ENCODE measurements around the gene ERF.

Gene ERF

DNA sequence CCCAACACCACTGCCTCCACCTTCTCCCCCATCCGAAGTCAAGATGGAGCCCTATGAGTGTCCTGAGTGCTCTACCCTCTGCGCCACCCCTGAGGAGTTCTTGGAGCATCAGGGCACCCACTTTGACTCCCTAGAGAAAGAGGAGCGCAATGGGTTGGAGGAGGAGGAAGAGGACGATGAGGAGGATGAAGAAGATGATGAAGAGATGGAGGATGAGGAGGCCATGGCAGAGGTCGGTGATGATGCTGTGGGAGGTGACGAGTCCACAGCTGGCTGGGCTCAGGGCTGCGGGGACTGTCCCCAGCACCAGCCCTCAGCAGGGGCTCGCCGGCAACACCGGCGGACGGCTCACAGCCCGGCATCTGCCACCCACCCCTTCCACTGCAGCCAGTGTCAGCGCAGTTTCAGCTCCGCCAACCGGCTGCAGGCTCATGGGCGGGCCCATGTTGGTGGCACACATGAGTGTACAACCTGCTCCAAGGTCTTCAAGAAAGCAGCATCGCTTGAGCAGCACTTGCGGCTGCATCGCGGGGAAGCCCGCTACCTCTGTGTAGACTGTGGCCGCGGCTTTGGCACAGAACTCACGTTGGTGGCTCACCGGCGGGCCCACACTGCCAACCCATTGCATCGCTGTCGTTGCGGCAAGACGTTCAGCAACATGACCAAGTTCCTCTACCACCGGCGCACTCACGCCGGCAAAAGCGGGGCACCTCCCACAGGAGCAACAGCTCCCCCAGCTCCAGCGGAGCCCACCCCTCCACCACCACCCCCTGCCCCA lies 29.8 kb downstream of the ERF start:
- no peak for DNase-seq
- TF ChIP-seq GATA1 (IDR thresholded peaks at IDR 0.05; ENCODE audit: low read depth, low read length) (no peak), POLR2A (IDR thresholded peaks at IDR 0.05; ENCODE audit: low read length) (no peak)

DNA sequence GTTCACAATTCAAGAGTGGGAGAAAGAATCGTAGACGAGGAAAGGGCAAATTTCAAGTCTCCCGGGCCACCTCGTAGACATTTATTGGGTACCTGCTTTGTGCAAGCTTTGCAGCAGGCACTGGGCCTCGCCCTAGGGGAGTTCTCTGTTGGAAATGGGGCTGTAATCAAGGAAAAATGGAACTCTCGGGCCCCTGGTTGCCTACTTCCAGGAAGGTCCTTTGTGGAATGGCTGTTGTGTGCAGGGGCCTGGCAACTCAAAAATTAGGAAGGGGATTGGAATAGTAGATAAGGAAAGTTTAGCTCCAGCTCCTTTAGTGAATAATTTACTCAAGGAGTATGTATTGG lies 34.2 kb downstream of the ERF start:
- TF ChIP-seq GATA1 (IDR thresholded peaks at IDR 0.05; ENCODE audit: low read depth, low read length), result no peak
- no peak for TF ChIP-seq POLR2A (IDR thresholded peaks at IDR 0.05; ENCODE audit: low read length)
- no peak for DNase-seq

DNA sequence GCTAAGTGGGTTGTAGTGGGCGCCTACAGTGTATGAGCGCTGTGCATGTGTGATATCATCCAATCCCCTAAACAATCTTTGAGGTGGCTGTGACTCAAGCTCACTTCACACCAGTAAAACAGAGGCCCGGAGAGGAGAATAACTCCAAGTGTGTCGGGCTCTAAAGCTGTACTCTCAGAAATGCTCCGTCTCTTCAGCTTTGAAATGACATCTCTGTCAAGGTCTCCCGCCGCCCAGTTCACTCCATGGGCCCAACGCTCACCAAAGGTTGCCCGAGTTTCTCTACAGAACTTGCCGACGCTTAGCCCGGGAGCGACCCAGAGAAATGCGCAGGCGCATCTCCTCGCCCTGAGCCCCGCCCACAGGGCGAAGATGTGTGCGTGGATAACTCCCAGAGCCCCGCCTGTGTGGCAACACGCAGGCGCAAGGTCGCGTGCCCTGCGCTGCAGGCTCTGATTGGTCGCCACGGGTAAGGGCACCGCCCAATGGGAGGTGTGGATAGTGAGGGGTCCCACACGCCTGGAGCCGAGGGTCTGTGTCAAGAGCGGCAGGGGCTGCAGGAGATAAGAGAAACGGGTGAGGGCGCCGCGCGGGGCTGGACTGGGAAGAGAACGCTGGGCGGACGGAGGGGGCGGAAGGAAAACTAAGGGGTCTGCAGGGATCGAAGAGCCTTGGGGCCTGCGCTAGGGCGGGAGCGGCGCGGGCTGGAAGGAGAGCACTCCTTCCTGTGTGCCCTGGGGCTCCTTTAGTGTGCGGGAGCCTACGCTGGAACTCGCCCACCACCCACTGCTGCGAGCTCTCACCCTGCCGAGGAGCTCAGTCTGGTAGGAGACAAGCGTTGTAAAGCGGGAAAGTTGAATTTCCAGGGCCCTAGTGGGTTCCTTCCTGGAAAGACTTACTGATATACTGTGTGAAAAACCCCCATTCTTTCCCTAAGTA lies 34.8 kb downstream of the ERF start, which contains the start of gene ZNF526:
TSS of gene ZNF526 (plus strand) at position 501 of the 939 bp plus-strand sequence. CDS start 4,092 bp downstream, outside the sequence.
- TF ChIP-seq GATA1 (IDR thresholded peaks at IDR 0.05; ENCODE audit: low read depth, low read length), result peak; percentile 84
- peak; percentile 86 for TF ChIP-seq POLR2A (IDR thresholded peaks at IDR 0.05; ENCODE audit: low read length)

DNA sequence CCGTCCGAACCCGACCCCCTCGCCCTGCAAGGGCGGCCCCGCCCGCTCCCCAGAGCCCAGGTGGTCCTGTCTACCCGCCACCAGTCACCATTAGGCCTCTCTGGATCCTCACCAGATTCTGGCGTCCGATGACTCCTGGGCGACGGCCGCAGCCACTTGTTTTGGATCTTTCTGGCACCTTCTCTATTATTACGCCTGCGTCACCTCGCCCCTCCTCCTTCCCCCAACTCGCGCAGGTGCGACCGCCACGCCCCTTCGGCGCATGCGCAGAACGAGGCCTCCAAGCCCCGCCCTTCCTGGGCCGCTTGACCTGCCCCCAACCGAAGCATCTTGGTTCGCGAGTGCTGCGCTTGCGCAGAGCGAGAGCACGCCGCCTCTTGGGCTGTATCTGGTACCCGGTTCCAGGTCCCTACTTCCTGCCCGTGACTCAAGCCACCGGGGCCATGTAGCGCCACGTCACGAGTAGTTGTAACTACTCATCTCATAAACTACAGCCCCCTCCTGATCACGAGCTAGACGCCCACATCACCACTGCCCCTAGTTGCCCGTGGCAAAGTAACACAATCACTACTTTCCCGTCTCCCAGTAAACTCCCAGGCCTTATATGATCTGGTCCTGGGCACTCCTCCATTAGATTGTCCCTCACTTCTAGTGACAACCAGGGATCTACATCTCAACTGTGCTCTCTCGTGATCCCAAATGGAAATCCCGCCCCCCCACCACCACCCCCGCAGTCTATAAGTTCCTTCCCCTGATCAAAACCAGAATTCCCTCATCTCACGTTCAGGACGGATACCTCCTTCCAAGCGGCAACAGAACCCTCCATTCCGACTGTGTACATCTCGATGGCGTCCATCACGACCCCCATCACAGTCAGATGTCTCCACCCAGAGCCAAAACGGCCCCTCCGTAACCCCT lies 37.1 kb downstream of the ERF start, which contains the start of gene DEDD2:
TSS of gene DEDD2 (minus strand) at position 158 of the 918 bp plus-strand sequence. CDS start 670 bp downstream, outside the sequence.
- TF ChIP-seq POLR2A (IDR thresholded peaks at IDR 0.05; ENCODE audit: low read length), result peak; percentile 92
- no peak for TF ChIP-seq GATA1 (IDR thresholded peaks at IDR 0.05; ENCODE audit: low read depth, low read length)
- peak; percentile 98 to 99 for DNase-seq

More for the DNA sequence above, 34.8 kb downstream of the ERF start, which contains the start of gene ZNF526:
- peak; percentile 98 to 99 for DNase-seq

DNA sequence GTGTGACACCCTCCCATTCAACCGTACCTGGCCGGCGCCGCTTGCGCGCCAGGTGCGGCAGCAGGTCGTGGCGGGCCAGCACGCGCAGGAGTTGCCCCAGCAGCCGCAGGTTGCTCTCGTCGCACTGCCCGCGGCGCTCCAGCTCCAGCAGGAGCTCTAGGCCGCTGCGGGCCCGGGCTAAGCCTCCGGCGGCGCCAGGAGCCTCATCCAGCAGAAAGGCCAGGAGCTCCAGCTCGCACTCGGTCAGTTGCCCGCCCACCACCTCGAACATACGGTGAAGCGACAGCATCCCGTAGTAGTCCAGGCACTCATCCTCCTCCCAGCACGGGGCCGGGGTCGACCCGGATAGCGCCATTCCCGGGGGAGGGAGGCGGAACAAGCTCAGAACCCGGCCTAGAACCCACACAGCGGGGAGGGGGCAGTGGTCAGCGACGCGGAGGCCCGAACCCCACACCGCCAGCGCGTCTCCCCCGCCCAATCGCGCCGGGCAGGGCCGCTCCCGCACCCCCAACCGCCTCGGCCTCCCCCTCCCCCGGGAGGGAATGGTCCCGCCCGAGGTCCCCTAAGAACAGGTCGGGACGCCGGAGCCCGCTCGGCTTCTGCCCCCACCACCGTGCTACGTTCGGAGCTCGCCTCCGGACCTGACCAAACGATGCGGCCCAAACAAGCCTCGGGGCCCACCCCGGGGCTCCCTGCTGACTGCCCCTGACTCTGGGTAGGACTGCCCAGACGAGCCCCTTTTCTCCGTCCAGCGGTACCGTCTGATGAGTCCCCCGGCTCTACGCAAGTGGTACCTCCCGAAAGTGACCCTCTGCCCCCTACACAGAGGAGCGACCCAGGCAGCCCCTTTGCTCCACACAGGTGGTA lies 38.0 kb downstream of the ERF start:
- peak; percentile 81 to 83 for DNase-seq
- no peak for TF ChIP-seq GATA1 (IDR thresholded peaks at IDR 0.05; ENCODE audit: low read depth, low read length)
- TF ChIP-seq POLR2A (IDR thresholded peaks at IDR 0.05; ENCODE audit: low read length), result no peak

DNA sequence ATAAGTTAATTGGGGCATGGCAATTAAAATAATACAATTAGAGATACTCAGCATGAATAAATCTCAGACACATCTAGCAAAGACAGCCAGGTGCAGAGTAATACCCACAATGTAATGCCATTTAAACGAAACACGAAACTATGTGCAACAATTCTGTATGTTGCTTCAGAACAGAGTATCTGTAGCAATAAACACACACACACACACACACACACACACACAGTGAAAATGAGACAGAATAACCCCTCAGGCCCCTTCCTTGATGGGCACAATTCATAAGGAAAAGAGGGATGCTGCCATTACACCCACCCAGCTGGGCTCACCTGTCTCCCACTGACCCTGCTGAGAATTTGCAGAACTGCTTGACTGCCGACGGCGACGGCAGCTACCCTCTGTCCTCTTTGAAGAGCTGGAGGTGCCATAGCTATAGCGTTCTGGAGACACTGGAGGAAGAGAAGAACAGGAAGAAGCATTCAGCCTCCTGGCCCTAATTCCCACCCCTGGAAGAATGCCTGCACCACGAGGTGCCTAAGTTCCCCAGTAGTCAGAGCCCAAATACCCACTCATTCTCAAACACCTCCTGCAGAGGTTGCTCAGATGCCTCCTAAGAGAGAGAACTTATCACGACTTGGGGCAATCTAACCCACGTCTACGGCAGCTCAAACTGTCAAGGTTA lies 40.0 kb downstream of the ERF start:
- no peak for DNase-seq
- TF ChIP-seq GATA1 (IDR thresholded peaks at IDR 0.05; ENCODE audit: low read depth, low read length), result no peak
- TF ChIP-seq POLR2A (IDR thresholded peaks at IDR 0.05; ENCODE audit: low read length), result no peak

DNA sequence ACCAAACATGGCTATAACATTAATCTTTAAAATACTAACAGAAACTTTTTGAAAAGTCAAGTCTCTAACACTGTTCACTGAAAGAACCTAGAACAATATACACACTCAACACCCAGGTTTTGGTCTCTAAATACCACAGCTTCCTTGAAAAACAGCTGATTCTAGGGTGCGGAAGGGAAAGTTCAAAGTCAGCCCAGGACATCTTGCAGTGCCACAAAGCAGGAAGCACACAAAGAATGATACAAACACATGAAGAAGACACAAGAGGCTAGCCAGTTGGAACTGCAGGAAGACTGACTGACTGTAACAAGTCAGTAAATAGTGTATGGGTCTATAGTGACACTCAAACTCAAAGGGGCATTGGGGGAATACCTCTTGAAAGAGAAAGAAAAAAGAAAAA lies 42.0 kb downstream of the ERF start:
- DNase-seq, result no peak
- TF ChIP-seq GATA1 (IDR thresholded peaks at IDR 0.05; ENCODE audit: low read depth, low read length) (no peak), POLR2A (IDR thresholded peaks at IDR 0.05; ENCODE audit: low read length) (no peak)

DNA sequence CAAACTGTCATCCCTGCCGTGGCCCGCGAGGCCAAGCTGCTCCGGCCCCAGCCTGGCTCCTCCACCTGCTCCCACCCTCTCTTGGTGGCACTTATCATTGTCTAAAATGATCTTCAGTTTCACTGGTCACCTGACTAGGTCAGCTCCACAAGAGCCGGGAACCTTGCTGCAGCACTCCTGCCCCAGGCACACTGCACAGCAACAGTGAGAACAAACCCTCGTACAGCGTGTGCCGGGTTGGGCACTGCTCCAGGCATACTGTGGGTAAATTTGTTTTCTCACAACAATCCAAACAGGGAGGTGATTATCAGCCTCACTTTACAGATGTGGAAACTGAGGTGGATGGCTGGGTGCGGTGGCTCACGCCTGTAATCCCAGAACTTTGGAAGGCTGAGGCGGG lies 46.3 kb downstream of the ERF start:
- no peak for DNase-seq
- TF ChIP-seq GATA1 (IDR thresholded peaks at IDR 0.05; ENCODE audit: low read depth, low read length) (no peak), POLR2A (IDR thresholded peaks at IDR 0.05; ENCODE audit: low read length) (no peak)

DNA sequence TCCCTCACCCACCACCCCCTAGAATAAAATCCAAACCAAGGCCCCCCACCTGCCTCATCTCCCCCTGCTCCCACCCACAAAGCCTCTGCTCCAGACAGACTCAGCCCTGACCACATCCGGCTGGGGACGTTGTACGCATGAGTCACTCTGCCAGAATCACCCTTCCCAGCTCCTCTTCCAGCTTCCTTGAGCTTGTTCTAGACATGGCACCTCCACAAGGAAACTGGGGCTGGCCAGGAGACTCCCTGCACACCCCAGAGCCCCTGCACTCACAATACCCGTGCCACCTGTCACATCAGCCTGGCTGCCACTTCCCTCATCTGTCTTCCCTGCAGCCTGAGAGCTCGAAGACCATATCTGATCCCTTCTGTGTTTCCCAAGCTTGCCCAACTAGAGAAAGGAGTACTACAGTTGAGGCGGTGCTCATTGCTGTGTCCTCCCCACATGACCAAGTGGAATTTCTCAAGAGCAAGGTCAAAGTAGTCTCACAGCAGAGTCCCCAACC lies 47.1 kb downstream of the ERF start:
- TF ChIP-seq GATA1 (IDR thresholded peaks at IDR 0.05; ENCODE audit: low read depth, low read length) (no peak), POLR2A (IDR thresholded peaks at IDR 0.05; ENCODE audit: low read length) (no peak)
- no peak for DNase-seq

DNA sequence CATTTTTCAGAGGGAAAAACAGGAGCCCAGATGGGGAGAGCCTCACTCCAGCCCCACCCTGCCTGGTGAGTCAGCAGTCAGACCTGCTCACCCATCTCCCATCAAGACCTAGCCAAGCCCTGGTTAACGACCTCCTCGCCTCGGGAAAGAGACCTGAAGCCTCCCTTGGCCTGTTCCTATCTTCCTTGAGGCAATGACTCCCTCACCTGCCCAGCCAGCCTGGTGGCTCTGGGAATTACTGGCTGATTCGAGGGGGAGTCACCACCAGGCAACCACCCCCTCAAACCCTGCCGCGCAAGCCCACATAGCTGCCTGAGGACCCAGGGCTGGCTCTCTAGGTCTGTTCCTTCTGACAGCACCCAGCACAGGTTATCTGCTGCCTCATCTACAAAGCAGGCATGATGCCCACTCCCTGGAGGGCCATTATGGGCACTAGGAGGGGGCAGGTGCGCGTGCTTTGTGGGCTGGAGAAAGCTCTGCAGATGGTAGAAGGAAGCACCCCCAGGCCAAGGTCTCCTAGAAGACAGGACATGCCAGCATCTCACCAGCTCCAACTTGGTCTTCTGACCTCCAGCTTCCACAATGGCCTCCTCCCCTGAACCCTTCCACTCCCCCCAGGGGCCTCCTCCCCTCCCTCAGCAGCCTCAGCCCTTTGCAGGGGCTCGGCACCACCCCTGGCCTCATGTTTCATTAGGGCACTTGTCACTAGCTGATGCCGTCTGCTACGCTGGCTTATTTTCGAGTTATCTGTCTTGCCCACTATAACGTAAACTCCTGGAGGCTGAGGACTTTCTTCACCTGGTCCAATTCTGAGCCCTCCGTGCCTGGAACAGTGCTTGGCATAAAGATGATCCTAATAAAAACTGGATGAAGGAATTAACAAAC lies 47.8 kb downstream of the ERF start:
- peak in 1 of 2 experiments; percentile 65 for DNase-seq
- TF ChIP-seq POLR2A (IDR thresholded peaks at IDR 0.05; ENCODE audit: low read length), result no peak

DNA sequence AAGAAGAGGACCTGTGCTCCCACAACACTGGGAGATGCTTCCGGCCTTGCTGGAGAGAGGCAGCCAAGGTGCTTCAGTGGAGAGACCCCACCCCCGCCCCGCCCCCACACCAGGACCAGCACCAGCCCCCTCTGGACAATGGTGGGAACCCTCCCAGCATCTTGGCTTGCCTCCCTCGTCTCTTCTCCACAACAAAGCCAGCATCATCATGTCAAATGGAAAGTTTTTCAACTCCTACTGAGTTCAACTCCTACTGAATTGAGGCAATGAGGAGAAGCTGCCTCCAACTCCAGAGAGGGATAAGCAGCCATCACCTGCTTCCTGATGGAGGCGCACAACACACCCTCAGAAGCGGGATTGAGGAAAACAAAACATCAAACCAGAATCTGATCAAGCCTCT lies 50.3 kb downstream of the ERF start:
- TF ChIP-seq GATA1 (IDR thresholded peaks at IDR 0.05; ENCODE audit: low read depth, low read length), result no peak
- no peak for TF ChIP-seq POLR2A (IDR thresholded peaks at IDR 0.05; ENCODE audit: low read length)
- DNase-seq, result no peak

Measured in erythroblast (primary cell).